ENCODE measurements around the gene ANKMY1.

The ANKMY1 gene

GRCh38 chr2:240511351-240512108, 46.3 kb downstream of the ANKMY1 start:
- Histone ChIP-seq H3K4me3 (ENCODE audit: low read length, poor library complexity, severe bottlenecking) (no peak overlapping the region), H3K9ac (ENCODE audit: low read depth, low read length, poor library complexity, severe bottlenecking) (no peak overlapping the region), H4K20me1 (ENCODE audit: insufficient read depth, low read length, poor library complexity, severe bottlenecking) (no peaks in the 10 kb centered on the region), H3F3A (ENCODE audit: low read depth) (no peaks in the 10 kb centered on the region), H3K9me3 (ENCODE audit: insufficient read depth, low read depth, low read length) (no peaks in the 10 kb centered on the region), H2AFZ (ENCODE audit: low read length) (no peak overlapping the region), H3K36me3 (ENCODE audit: insufficient read depth, low read length) (no peaks in the 10 kb centered on the region), H3K9me2 (replicated peaks; ENCODE audit: low read depth, low read length) (no peaks in the 10 kb centered on the region), H3K4me1 (ENCODE audit: insufficient read depth, low read length, poor library complexity, severe bottlenecking) (no peaks in the 10 kb centered on the region), H3K79me2 (ENCODE audit: insufficient read depth, low read length) (no peaks in the 10 kb centered on the region), H3K27me3 (ENCODE audit: insufficient read depth, low read length, poor library complexity, severe bottlenecking) (no peaks in the 10 kb centered on the region), H3K4me2 (ENCODE audit: low read depth, low read length, poor library complexity, severe bottlenecking) (no peak overlapping the region)
- TF ChIP-seq, protein P1, sequence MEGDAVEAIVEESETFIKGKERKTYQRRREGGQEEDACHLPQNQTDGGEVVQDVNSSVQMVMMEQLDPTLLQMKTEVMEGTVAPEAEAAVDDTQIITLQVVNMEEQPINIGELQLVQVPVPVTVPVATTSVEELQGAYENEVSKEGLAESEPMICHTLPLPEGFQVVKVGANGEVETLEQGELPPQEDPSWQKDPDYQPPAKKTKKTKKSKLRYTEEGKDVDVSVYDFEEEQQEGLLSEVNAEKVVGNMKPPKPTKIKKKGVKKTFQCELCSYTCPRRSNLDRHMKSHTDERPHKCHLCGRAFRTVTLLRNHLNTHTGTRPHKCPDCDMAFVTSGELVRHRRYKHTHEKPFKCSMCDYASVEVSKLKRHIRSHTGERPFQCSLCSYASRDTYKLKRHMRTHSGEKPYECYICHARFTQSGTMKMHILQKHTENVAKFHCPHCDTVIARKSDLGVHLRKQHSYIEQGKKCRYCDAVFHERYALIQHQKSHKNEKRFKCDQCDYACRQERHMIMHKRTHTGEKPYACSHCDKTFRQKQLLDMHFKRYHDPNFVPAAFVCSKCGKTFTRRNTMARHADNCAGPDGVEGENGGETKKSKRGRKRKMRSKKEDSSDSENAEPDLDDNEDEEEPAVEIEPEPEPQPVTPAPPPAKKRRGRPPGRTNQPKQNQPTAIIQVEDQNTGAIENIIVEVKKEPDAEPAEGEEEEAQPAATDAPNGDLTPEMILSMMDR (conservative IDR thresholded peaks at IDR 0.05; ENCODE audit: low read length) = no peak
- TF ChIP-seq EZH2phosphoT487 (IDR thresholded peaks at IDR 0.05; ENCODE audit: borderline replicate concordance) = no peak

- Histone ChIP-seq H3F3A (ENCODE audit: low read depth) (no peaks in the 10 kb centered on the region), H3K79me2 (ENCODE audit: insufficient read depth, low read length) (no peaks in the 10 kb centered on the region), H3K9ac (ENCODE audit: low read depth, low read length, poor library complexity, severe bottlenecking) (no peak overlapping the region), H3K4me2 (ENCODE audit: low read depth, low read length, poor library complexity, severe bottlenecking) (no peak overlapping the region), H3K9me3 (ENCODE audit: insufficient read depth, low read depth, low read length) (no peaks in the 10 kb centered on the region), H3K4me1 (ENCODE audit: insufficient read depth, low read length, poor library complexity, severe bottlenecking) (no peaks in the 10 kb centered on the region), H3K9me2 (replicated peaks; ENCODE audit: low read depth, low read length) (no peaks in the 10 kb centered on the region), H4K20me1 (ENCODE audit: insufficient read depth, low read length, poor library complexity, severe bottlenecking) (no peaks in the 10 kb centered on the region), H3K4me3 (ENCODE audit: low read length, poor library complexity, severe bottlenecking) (no peak overlapping the region), H2AFZ (ENCODE audit: low read length) (no peak overlapping the region), H3K27me3 (ENCODE audit: insufficient read depth, low read length, poor library complexity, severe bottlenecking) (no peaks in the 10 kb centered on the region), H3K36me3 (ENCODE audit: insufficient read depth, low read length) (no peaks in the 10 kb centered on the region)
- no peak for TF ChIP-seq EZH2phosphoT487 (IDR thresholded peaks at IDR 0.05; ENCODE audit: borderline replicate concordance)
- TF ChIP-seq, protein P1 (conservative IDR thresholded peaks at IDR 0.05; ENCODE audit: low read length) = no peak
Observed at GRCh38 chr2:240510513-240511210, 47.1 kb downstream of the ANKMY1 start.

- no peaks in the 10 kb centered on the region for H3K36me3 ChIP-seq (ENCODE audit: insufficient read depth, low read length)
- no peaks in the 10 kb centered on the region for H3F3A ChIP-seq (ENCODE audit: low read depth)
- H3K4me1 ChIP-seq (ENCODE audit: insufficient read depth, low read length, poor library complexity, severe bottlenecking) = no peaks in the 10 kb centered on the region
- H3K27me3 ChIP-seq (ENCODE audit: insufficient read depth, low read length, poor library complexity, severe bottlenecking) = no peaks in the 10 kb centered on the region
- no peaks in the 10 kb centered on the region for H3K79me2 ChIP-seq (ENCODE audit: insufficient read depth, low read length)
- no peak overlapping the region for H2AFZ ChIP-seq (ENCODE audit: low read length)
- TF ChIP-seq, protein P1 (conservative IDR thresholded peaks at IDR 0.05; ENCODE audit: low read length) = no peak
- no peak for TF ChIP-seq EZH2phosphoT487 (IDR thresholded peaks at IDR 0.05; ENCODE audit: borderline replicate concordance)
- H3K4me3 ChIP-seq (ENCODE audit: low read length, poor library complexity, severe bottlenecking) = no peak overlapping the region
- H3K4me2 ChIP-seq (ENCODE audit: low read depth, low read length, poor library complexity, severe bottlenecking) = no peak overlapping the region
- H3K9ac ChIP-seq (ENCODE audit: low read depth, low read length, poor library complexity, severe bottlenecking) = no peak overlapping the region
- H3K9me3 ChIP-seq (ENCODE audit: insufficient read depth, low read depth, low read length) = no peaks in the 10 kb centered on the region
- H3K9me2 ChIP-seq (replicated peaks; ENCODE audit: low read depth, low read length) = no peaks in the 10 kb centered on the region
- H4K20me1 ChIP-seq (ENCODE audit: insufficient read depth, low read length, poor library complexity, severe bottlenecking) = no peaks in the 10 kb centered on the region
Observed at GRCh38 chr2:240509667-240510512, 47.9 kb downstream of the ANKMY1 start.
